ENCODE results near the gene FBXW4. TPM values are rescaled to one million over a fixed set of nuclear protein-coding genes. Genes with fewer than 3 reads are reported as not detected.
A peak's percentile ranks its signal among the peaks of the same experiment; 100 is the strongest.

FBXW4 gene
- total and polyA plus RNA-seq, 10 of the 15 experiments (the other 5 are each of a cell fraction or from before 2014, with no cell fraction given): 5.7 to 42.0 (median 27.5) TPM

GRCh38 chr10:101569622-101570427, 125.1 kb downstream of the FBXW4 start (continued):
- TF ChIP-seq ZNF687 (IDR thresholded peaks at IDR 0.05) (no peak), ZBTB33 (IDR thresholded peaks at IDR 0.05) (no peak), POU2F2 (IDR thresholded peaks at IDR 0.05; ENCODE audit: borderline replicate concordance, low read depth, low read length) (no peak), FOS (IDR thresholded peaks at IDR 0.05; ENCODE audit: borderline replicate concordance, extremely low read depth, insufficient read length) (no peak), ZBTB11 (CRISPR knock-in tag; IDR thresholded peaks at IDR 0.05) (no peak), MTA2 (IDR thresholded peaks at IDR 0.05; ENCODE audit: low read depth) (no peak), MTA3 (IDR thresholded peaks at IDR 0.05; ENCODE audit: borderline replicate concordance, low read length) (no peak), BACH1 (IDR thresholded peaks at IDR 0.05; ENCODE audit: borderline replicate concordance) (peak; percentile 50; the same call in 1 of the 2 replicates), IRF5 (IDR thresholded peaks at IDR 0.05; ENCODE audit: borderline replicate concordance) (peak; percentile 42; the same call in 1 of the 2 replicates), RFX5 (IDR thresholded peaks at IDR 0.05; ENCODE audit: low read depth, low read length) (no peak), SPI1 (IDR thresholded peaks at IDR 0.05; ENCODE audit: borderline replicate concordance, insufficient read depth, low read depth, low read length) (no peak), GATAD2B (conservative IDR thresholded peaks at IDR 0.05; ENCODE audit: low read depth) (peak; percentile 60; the same call in 1 of the 2 replicates), SREBF1 (IDR thresholded peaks at IDR 0.05; ENCODE audit: low read length) (no peak), FOXM1 (IDR thresholded peaks at IDR 0.05; ENCODE audit: low read depth, low read length) (no peak), JUNB (IDR thresholded peaks at IDR 0.05) (no peak), SMARCA5 (IDR thresholded peaks at IDR 0.05) (peak; percentile 71; the same call in 1 of the 2 replicates)

Measured in GM12878 (cell line).